HCT116 (cell line): ENCODE measurements around the gene ATP8B3.

Source experiments
- EGR1 ChIP-seq: IDR thresholded peaks from 2 replicates; pipeline ENCODE4 v1.6.1; 2012; ENCODE audit warnings: low read depth
- YY1 ChIP-seq: IDR thresholded peaks from 2 replicates; pipeline ENCODE4 v1.6.1; 2011; ENCODE audit warnings: low read length, low read depth, moderate library complexity, mild to moderate bottlenecking; ENCODE audit not compliant: insufficient replicate concordance; ENCODE audit errors: extremely low read depth
- TF ChIP-seq, protein P1 (sequence below): IDR thresholded peaks from 2 replicates; pipeline ENCODE4 v1.6.1; 2012
- TF ChIP-seq, protein P2 (sequence below), 3 experiments: fragments of 200-600 bp in 1 of 3; sonication (generic) in 1 of 3; IDR thresholded peaks in 2 of 3; conservative IDR thresholded peaks in 1 of 3; 2 replicates each; pipeline ENCODE4 v1.5.1; 2012 to 2017; ENCODE audit warnings: low read depth in 2 of 3, low read length in 2 of 3, antibody characterized with exemption in 1 of 3, borderline replicate concordance in 1 of 3, control low read depth in 1 of 3, mild to moderate bottlenecking in 1 of 3, mixed read lengths in 1 of 3, mixed run types in 1 of 3, moderate library complexity in 1 of 3; ENCODE audit not compliant: insufficient read depth in 1 of 3

DNA sequence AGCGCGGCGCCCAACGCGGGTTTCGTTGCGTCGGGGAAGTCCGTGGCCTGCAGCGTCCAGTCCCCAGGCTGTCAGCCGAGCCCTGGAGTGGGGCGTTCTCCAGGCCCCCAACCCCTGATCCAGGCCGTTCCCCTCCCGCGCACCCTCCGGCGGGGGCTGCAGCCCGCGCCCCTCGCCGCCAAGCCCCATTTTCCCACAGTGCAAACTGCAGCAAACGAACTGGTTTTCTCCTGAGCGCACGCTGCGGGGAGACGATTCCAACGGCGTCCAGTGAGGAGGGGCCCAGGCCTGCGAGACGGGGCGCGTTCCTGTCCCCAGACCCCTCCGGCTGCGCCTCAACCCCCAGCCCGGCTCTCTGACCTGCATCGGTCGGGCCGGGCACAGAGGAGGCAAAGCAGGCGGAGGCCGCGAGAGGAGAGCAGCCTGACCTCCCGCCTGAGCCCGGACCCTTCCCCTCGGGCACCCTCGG is 63.2 kb downstream of the ATP8B3 start:
- TF ChIP-seq YY1 (no peak), EGR1 (no peak)
- TF ChIP-seq, protein P1, sequence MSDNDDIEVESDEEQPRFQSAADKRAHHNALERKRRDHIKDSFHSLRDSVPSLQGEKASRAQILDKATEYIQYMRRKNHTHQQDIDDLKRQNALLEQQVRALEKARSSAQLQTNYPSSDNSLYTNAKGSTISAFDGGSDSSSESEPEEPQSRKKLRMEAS = no peak
- TF ChIP-seq, protein P2, sequence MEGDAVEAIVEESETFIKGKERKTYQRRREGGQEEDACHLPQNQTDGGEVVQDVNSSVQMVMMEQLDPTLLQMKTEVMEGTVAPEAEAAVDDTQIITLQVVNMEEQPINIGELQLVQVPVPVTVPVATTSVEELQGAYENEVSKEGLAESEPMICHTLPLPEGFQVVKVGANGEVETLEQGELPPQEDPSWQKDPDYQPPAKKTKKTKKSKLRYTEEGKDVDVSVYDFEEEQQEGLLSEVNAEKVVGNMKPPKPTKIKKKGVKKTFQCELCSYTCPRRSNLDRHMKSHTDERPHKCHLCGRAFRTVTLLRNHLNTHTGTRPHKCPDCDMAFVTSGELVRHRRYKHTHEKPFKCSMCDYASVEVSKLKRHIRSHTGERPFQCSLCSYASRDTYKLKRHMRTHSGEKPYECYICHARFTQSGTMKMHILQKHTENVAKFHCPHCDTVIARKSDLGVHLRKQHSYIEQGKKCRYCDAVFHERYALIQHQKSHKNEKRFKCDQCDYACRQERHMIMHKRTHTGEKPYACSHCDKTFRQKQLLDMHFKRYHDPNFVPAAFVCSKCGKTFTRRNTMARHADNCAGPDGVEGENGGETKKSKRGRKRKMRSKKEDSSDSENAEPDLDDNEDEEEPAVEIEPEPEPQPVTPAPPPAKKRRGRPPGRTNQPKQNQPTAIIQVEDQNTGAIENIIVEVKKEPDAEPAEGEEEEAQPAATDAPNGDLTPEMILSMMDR (IDR thresholded peaks at IDR 0.05 in 2 of 3, conservative IDR thresholded peaks at IDR 0.05 in 1 of 3; ENCODE audit: borderline replicate concordance in 1 of 3, insufficient read depth in 1 of 3, low read depth in 2 of 3, low read length in 2 of 3) = no peak
